ENCODE results near the gene DSCAM.

Gene DSCAM

DNA sequence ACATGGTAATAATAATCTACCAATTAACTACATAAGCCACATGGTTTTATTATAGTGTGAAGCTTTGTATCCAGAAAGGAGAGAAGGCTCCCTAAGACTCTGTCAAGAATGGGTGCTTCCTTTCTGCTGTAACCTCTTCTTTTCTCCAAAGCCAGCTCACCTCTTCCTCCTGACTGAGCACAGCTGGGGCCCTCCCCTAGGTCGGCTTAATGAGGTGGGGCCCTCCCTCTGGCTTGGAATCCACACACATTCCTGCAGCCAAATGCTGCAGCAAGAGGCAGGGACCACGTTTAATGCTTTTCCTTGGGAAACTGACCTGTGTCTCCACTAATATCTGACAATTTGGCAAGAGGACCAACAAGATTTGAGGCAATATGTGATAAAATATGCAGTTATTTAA, 94.8 kb downstream of the DSCAM start:
- no peaks in the 10 kb centered on the region for H3K27me3 ChIP-seq (ENCODE audit: control insufficient read depth in 1 of 2, insufficient read depth in 2 of 2, low read length in 2 of 2)

DNA sequence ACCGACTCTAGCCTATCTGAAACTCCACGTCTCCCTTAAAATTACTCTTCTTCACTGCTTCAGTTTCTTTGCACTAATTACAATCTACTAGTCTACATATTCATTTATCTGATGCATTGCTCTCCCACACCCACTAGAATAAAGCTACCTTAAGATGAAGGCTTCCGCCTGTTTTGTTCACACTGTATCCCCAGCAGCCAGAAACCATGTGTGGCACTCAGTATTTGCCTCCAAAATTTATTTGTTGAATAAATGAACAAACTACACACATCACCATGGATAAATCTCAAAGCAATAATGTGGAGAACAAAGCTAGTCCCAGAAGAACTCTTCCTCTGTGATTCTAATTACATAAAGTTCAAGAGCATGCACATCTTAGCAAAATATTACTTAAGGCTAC, 95.7 kb downstream of the DSCAM start:
- no peak overlapping the region for H3K27ac ChIP-seq (ENCODE audit: low read depth, low read length)
- H3K4me1 ChIP-seq (ENCODE audit: control insufficient read depth in 1 of 2, insufficient read depth in 2 of 2, low read length in 2 of 2): no peaks in the 10 kb centered on the region
- H3K9me3 ChIP-seq (ENCODE audit: control insufficient read depth in 1 of 2, low read length in 2 of 2): no peaks in the 10 kb centered on the region
- H3K4me3 ChIP-seq (ENCODE audit: low read depth in 1 of 2, low read length in 2 of 2): no peak overlapping the region
- H3K9ac ChIP-seq (ENCODE audit: low read depth in 1 of 2, low read length in 2 of 2): no peak overlapping the region
- H3K27me3 ChIP-seq (ENCODE audit: control insufficient read depth in 1 of 2, insufficient read depth in 2 of 2, low read length in 2 of 2): no peaks in the 10 kb centered on the region
- H3K36me3 ChIP-seq (ENCODE audit: control insufficient read depth in 1 of 2, insufficient read depth in 2 of 2, low read length in 2 of 2): no peaks in the 10 kb centered on the region

More for the DNA sequence above, 94.8 kb downstream of the DSCAM start:
- Histone ChIP-seq H3K9me3 (ENCODE audit: control insufficient read depth in 1 of 2, low read length in 2 of 2) (no peaks in the 10 kb centered on the region), H3K4me3 (ENCODE audit: low read depth in 1 of 2, low read length in 2 of 2) (no peak overlapping the region), H3K9ac (ENCODE audit: low read depth in 1 of 2, low read length in 2 of 2) (no peak overlapping the region), H3K4me1 (ENCODE audit: control insufficient read depth in 1 of 2, insufficient read depth in 2 of 2, low read length in 2 of 2) (no peaks in the 10 kb centered on the region), H3K36me3 (ENCODE audit: control insufficient read depth in 1 of 2, insufficient read depth in 2 of 2, low read length in 2 of 2) (no peaks in the 10 kb centered on the region), H3K27ac (ENCODE audit: low read depth, low read length) (no peak overlapping the region)

DNA sequence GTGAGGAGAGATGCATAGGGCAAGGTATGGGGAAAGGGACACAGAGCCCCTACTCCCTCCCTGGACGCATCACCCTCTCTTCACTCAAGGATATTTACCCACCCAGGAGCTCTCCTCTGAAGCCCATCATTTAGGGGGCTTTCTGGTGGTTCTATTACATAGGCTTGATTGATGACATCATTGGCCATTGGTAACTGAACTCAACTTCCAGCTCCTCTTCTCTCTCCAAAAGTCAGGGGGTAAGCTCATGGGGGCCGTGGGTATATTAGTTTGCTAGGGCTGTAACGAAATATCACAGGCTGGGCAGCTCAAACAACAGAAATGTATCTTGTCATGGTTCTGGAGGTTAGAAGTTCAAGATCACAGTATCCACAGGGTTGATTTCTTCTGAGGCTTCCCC, 110.8 kb downstream of the DSCAM start:
- Histone ChIP-seq H3K9ac (ENCODE audit: low read depth in 1 of 2, low read length in 2 of 2) (no peak overlapping the region), H3K27ac (ENCODE audit: low read depth, low read length) (no peak overlapping the region), H3K4me3 (ENCODE audit: low read depth in 1 of 2, low read length in 2 of 2) (no peak overlapping the region)

DNA sequence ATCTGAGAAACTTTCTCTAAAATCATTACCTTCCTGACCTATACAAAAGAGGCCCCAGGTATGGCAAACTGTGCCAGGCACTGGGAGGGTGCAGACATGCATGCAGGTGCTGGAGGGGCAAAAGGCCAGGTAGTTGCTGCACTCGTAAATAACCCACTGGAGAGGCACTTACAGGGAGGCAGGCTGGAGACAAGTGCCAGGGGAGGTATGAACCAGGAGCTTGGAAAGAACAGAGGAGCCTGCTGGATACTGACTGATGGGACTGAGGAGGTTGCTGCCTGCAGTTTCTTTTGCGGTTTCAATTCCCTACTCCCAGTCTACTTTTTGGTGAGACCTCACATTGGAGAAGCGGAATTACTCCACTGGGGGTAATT, 113.9 kb downstream of the DSCAM start:
- H3K27me3 ChIP-seq (ENCODE audit: control insufficient read depth in 1 of 2, insufficient read depth in 2 of 2, low read length in 2 of 2): no peaks in the 10 kb centered on the region
- H3K36me3 ChIP-seq (ENCODE audit: control insufficient read depth in 1 of 2, insufficient read depth in 2 of 2, low read length in 2 of 2): no peaks in the 10 kb centered on the region
- no peaks in the 10 kb centered on the region for H3K9me3 ChIP-seq (ENCODE audit: control insufficient read depth in 1 of 2, low read length in 2 of 2)
- no peaks in the 10 kb centered on the region for H3K4me1 ChIP-seq (ENCODE audit: control insufficient read depth in 1 of 2, insufficient read depth in 2 of 2, low read length in 2 of 2)
- no peak overlapping the region for H3K27ac ChIP-seq (ENCODE audit: low read depth, low read length)
- no peak overlapping the region for H3K9ac ChIP-seq (ENCODE audit: low read depth in 1 of 2, low read length in 2 of 2)
- no peak overlapping the region for H3K4me3 ChIP-seq (ENCODE audit: low read depth in 1 of 2, low read length in 2 of 2)

More for the DNA sequence above, 110.8 kb downstream of the DSCAM start:
- Histone ChIP-seq H3K9me3 (ENCODE audit: control insufficient read depth in 1 of 2, low read length in 2 of 2) (no peaks in the 10 kb centered on the region), H3K27me3 (ENCODE audit: control insufficient read depth in 1 of 2, insufficient read depth in 2 of 2, low read length in 2 of 2) (no peaks in the 10 kb centered on the region), H3K36me3 (ENCODE audit: control insufficient read depth in 1 of 2, insufficient read depth in 2 of 2, low read length in 2 of 2) (no peaks in the 10 kb centered on the region), H3K4me1 (ENCODE audit: control insufficient read depth in 1 of 2, insufficient read depth in 2 of 2, low read length in 2 of 2) (no peaks in the 10 kb centered on the region)

DNA sequence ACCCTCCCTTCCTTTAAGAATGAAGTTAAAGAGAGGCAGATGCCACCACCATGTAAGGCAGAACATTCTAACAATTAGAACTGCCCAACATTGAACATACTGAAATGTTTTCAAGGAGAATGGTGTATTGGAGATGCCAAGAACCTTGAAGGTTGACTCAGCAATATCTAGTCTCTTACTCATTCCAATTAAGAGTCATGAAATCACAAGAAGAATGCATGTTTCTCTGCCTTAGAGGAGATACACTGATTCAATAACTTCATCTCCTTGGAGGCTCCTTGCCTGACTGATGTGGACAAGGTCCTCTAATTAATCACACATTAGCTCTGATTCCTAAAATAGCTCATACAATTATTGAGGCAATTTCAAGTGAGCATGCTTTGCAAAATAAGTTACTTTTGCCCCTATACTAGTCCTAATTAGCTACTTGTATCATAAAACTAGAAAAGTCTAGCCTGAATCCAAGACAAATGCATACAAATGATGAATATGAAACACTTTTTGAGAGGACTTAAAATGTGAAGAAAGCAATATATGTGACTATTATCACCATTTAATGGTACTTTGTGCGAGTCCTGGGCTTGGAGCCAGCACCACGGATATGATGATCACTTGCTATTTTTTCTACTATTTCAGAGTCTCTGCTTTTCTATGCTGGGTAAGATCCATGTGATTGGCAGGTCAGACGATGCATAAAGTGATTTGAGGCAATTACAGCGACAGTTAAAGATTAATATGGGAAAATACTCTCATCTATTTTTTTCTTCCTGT, 114.5 kb downstream of the DSCAM start:
- Histone ChIP-seq H3K4me3 (ENCODE audit: low read depth in 1 of 2, low read length in 2 of 2) (no peak overlapping the region), H3K4me1 (ENCODE audit: control insufficient read depth in 1 of 2, insufficient read depth in 2 of 2, low read length in 2 of 2) (no peaks in the 10 kb centered on the region), H3K27ac (ENCODE audit: low read depth, low read length) (no peak overlapping the region), H3K27me3 (ENCODE audit: control insufficient read depth in 1 of 2, insufficient read depth in 2 of 2, low read length in 2 of 2) (no peaks in the 10 kb centered on the region), H3K9me3 (ENCODE audit: control insufficient read depth in 1 of 2, low read length in 2 of 2) (no peaks in the 10 kb centered on the region), H3K9ac (ENCODE audit: low read depth in 1 of 2, low read length in 2 of 2) (no peak overlapping the region), H3K36me3 (ENCODE audit: control insufficient read depth in 1 of 2, insufficient read depth in 2 of 2, low read length in 2 of 2) (no peaks in the 10 kb centered on the region)

DNA sequence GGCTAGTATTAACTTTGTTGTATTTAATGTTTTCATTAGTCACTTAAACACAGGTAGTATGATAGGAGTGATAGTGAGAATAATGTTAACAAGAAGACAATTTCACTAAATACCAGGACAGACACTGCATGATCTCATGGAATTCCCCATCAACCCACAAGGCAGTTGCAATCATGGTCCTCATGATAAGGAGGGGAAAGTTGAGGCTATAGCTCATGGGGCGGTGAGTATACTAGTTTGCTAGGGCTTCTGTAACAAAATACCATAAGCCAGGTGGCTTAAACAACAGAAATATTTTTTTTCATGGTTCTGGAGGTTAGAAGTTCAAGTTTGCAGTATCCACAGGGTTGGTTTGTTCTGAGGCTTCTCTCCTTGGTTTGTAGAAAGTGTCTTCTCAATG, 115.8 kb downstream of the DSCAM start:
- Histone ChIP-seq H3K27ac (ENCODE audit: low read depth, low read length) (no peak overlapping the region), H3K36me3 (ENCODE audit: control insufficient read depth in 1 of 2, insufficient read depth in 2 of 2, low read length in 2 of 2) (no peaks in the 10 kb centered on the region), H3K9me3 (ENCODE audit: control insufficient read depth in 1 of 2, low read length in 2 of 2) (no peaks in the 10 kb centered on the region), H3K4me1 (ENCODE audit: control insufficient read depth in 1 of 2, insufficient read depth in 2 of 2, low read length in 2 of 2) (no peaks in the 10 kb centered on the region), H3K4me3 (ENCODE audit: low read depth in 1 of 2, low read length in 2 of 2) (no peak overlapping the region), H3K9ac (ENCODE audit: low read depth in 1 of 2, low read length in 2 of 2) (no peak overlapping the region), H3K27me3 (ENCODE audit: control insufficient read depth in 1 of 2, insufficient read depth in 2 of 2, low read length in 2 of 2) (no peaks in the 10 kb centered on the region)

DNA sequence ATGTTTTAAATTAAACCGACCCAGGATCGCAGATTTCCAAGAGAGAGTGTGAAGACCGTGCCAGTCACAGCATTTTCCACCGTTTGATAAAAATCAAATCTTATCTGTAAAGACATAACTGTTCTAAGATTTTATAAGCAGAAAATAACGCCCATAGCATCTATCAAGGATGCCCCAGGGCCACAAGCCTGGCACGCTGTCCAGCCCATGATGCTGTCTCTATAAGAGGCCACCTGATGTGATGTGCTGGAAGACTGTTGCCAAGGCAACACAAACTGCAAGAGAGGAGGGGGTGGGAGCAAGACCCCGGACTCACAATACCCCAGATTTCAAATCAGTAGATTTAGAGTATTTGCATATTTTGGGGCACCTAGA, 116.5 kb downstream of the DSCAM start:
- H3K27me3 ChIP-seq (ENCODE audit: control insufficient read depth in 1 of 2, insufficient read depth in 2 of 2, low read length in 2 of 2): no peaks in the 10 kb centered on the region
- no peak overlapping the region for H3K4me3 ChIP-seq (ENCODE audit: low read depth in 1 of 2, low read length in 2 of 2)
- H3K36me3 ChIP-seq (ENCODE audit: control insufficient read depth in 1 of 2, insufficient read depth in 2 of 2, low read length in 2 of 2): no peaks in the 10 kb centered on the region
- H3K4me1 ChIP-seq (ENCODE audit: control insufficient read depth in 1 of 2, insufficient read depth in 2 of 2, low read length in 2 of 2): no peaks in the 10 kb centered on the region
- no peaks in the 10 kb centered on the region for H3K9me3 ChIP-seq (ENCODE audit: control insufficient read depth in 1 of 2, low read length in 2 of 2)
- no peak overlapping the region for H3K27ac ChIP-seq (ENCODE audit: low read depth, low read length)
- H3K9ac ChIP-seq (ENCODE audit: low read depth in 1 of 2, low read length in 2 of 2): no peak overlapping the region

DNA sequence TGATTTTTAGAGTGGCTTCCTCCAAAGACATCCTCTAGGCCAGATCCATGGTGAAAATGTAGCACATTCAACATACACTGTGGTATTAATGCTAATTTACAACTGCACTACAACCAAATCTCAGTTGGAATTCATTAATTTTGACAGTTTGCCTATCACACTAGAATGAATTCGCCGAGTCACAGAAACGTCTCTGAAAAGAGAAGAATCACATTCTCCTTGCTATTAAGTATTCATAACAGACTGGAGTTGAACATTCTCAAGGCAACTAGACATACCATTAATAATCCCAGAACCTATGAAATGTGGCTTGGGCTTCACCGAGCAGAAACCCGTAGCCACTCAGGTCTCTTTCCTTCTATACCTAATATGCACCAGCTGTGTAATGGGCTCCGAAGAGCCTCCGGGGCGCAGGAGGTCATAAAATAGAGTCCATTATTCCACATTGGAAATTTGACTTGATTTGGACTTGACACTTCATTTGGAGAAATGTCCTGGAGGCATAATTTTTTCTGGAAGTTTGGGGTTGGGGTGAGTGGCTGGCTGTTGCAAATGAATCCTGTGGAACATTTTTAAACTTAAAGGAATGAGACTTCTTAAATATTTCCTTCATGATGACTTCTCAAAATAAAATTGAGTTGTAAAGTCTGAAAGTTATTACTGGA, 117.1 kb downstream of the DSCAM start:
- no peak overlapping the region for H3K4me3 ChIP-seq (ENCODE audit: low read depth in 1 of 2, low read length in 2 of 2)
- H3K9me3 ChIP-seq (ENCODE audit: control insufficient read depth in 1 of 2, low read length in 2 of 2): no peaks in the 10 kb centered on the region
- no peaks in the 10 kb centered on the region for H3K27me3 ChIP-seq (ENCODE audit: control insufficient read depth in 1 of 2, insufficient read depth in 2 of 2, low read length in 2 of 2)
- H3K27ac ChIP-seq (ENCODE audit: low read depth, low read length): no peak overlapping the region
- H3K4me1 ChIP-seq (ENCODE audit: control insufficient read depth in 1 of 2, insufficient read depth in 2 of 2, low read length in 2 of 2): no peaks in the 10 kb centered on the region
- no peak overlapping the region for H3K9ac ChIP-seq (ENCODE audit: low read depth in 1 of 2, low read length in 2 of 2)
- H3K36me3 ChIP-seq (ENCODE audit: control insufficient read depth in 1 of 2, insufficient read depth in 2 of 2, low read length in 2 of 2): no peaks in the 10 kb centered on the region

DNA sequence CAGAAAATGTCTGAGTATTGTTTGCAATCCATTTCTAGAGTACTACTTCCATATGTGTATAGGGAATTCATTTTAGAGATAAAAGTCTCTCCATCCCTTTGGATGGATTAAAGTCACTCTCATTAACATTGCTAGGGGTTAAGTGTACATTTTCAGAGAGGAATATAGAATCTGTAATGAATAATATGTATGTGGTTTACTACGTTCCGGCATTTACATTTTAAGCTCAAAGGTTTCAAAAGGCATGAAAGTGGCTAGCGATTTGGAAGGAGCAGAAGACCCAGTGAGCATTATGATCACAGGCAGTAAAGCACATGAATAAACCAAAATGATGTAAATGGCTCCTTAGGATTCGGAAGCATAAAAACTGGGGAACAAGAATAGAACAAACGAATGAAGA, 123.0 kb downstream of the DSCAM start:
- Histone ChIP-seq H3K27ac (ENCODE audit: low read depth, low read length) (no peak overlapping the region), H3K27me3 (ENCODE audit: control insufficient read depth in 1 of 2, insufficient read depth in 2 of 2, low read length in 2 of 2) (no peaks in the 10 kb centered on the region), H3K36me3 (ENCODE audit: control insufficient read depth in 1 of 2, insufficient read depth in 2 of 2, low read length in 2 of 2) (no peaks in the 10 kb centered on the region), H3K9ac (ENCODE audit: low read depth in 1 of 2, low read length in 2 of 2) (no peak overlapping the region), H3K4me3 (ENCODE audit: low read depth in 1 of 2, low read length in 2 of 2) (no peak overlapping the region), H3K4me1 (ENCODE audit: control insufficient read depth in 1 of 2, insufficient read depth in 2 of 2, low read length in 2 of 2) (no peaks in the 10 kb centered on the region), H3K9me3 (ENCODE audit: control insufficient read depth in 1 of 2, low read length in 2 of 2) (peaks cover 0 to 1% of the 10 kb centered on the region in 2 donors)

DNA sequence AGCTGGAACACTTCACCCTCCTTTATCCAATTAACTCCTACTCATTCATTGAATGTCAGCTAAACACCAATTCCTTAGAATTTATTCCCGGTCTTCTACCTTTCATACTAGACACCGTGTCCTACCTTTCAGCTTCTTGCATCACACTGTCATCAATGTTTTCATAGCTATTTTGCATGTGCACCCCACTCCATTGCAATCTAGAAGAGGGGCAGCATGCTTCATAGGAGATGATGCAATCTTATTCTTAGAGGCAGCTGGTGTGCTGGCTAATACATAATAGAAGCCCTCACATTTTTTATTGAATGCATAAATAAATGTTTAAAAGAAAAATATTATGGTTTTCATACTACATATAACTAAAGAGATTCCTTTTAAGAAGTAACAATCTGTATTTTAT, 123.6 kb downstream of the DSCAM start:
- no peaks in the 10 kb centered on the region for H3K27me3 ChIP-seq (ENCODE audit: control insufficient read depth in 1 of 2, insufficient read depth in 2 of 2, low read length in 2 of 2)
- no peak overlapping the region for H3K27ac ChIP-seq (ENCODE audit: low read depth, low read length)
- no peak overlapping the region for H3K9ac ChIP-seq (ENCODE audit: low read depth in 1 of 2, low read length in 2 of 2)
- no peaks in the 10 kb centered on the region for H3K4me1 ChIP-seq (ENCODE audit: control insufficient read depth in 1 of 2, insufficient read depth in 2 of 2, low read length in 2 of 2)
- H3K4me3 ChIP-seq (ENCODE audit: low read depth in 1 of 2, low read length in 2 of 2): no peak overlapping the region
- no peaks in the 10 kb centered on the region for H3K36me3 ChIP-seq (ENCODE audit: control insufficient read depth in 1 of 2, insufficient read depth in 2 of 2, low read length in 2 of 2)
- H3K9me3 ChIP-seq (ENCODE audit: control insufficient read depth in 1 of 2, low read length in 2 of 2): peaks cover 0 to 1% of the 10 kb centered on the region in 2 donors

Data from duodenal mucosa (tissue), 2 donors.